K562 (cell line): Measurements from ENCODE around the gene APOB. TPM values are rescaled to one million over a fixed set of nuclear protein-coding genes. Genes with fewer than 3 reads are reported as not detected.

Experiments
- ATAC-seq: fragments of 200-7000 bp; cut with Tn5 transposase; 3 replicates; pipeline ENCODE4 v1.9.1; 2020; ENCODE audit warnings: moderate library complexity
- BruUV-seq: library from RNA; stranded (reverse); fragments of 400-500 nt; replicated peaks from 2 replicates; lab custom pipeline; 2021; lab: Mats Ljungman, UMichigan
- CTCF ChIA-PET: fragments of 300-600 bp; formaldehyde crosslinking; extraction: SDS; loops from one replicate; lab custom pipeline; 2021; ENCODE audit warnings: low intra/inter-chr PET ratio; lab: Yijun Ruan, JAX
- POLR2A ChIA-PET: fragments of 300-600, 350-650 bp; sonication (Branson Sonifier 250); formaldehyde crosslinking; extraction: SDS; loops from one replicate; lab custom pipeline; 2021; ENCODE audit warnings: antibody characterized with exemption, inconsistent platforms; lab: Yijun Ruan, JAX
- DNase-seq, 4 experiments: peaks; one replicate each; pipeline versions ENCODE4 v3.0.0 to v3.0.0-alpha.2; 2011 to 2018; ENCODE audit warnings: low spot score in 3 of 4, mixed read lengths in 3 of 4; ENCODE audit errors: extremely low read depth in 1 of 4
- FAIRE-seq: peaks from 2 replicates; lab custom pipeline; 2011; peaks lifted over from hg19 to GRCh38; lab: Jason Lieb, UNC
- H2AFZ ChIP-seq: 2 replicates; pipeline ENCODE4 v1.6.0; 2011; ENCODE audit warnings: low read depth, low read length, control low read depth, inconsistent platforms
- H3K27ac ChIP-seq: fragments of 200-600 bp; 3 replicates; pipeline ENCODE4 v1.8.0; 2011; ENCODE audit warnings: low read depth, mild to moderate bottlenecking, control low read depth, inconsistent platforms, low read length, moderate library complexity, mixed read lengths; ENCODE audit errors: extremely low read depth
- H3K27me3 ChIP-seq, 2 experiments: fragments of 300-600 bp in 1 of 2; 2 replicates in 1 of 2; 3 replicates in 1 of 2; pipeline versions ENCODE4 v1.6.0 to v1.8.0; 2011; ENCODE audit warnings: inconsistent platforms in 2 of 2, low read length in 2 of 2, mild to moderate bottlenecking in 1 of 2, mixed read lengths in 1 of 2, moderate library complexity in 1 of 2; ENCODE audit not compliant: control insufficient read depth in 2 of 2, insufficient read depth in 2 of 2
- H3K36me3 ChIP-seq: fragments of 300-600 bp; 3 replicates; pipeline ENCODE4 v1.8.0; 2011; ENCODE audit warnings: mild to moderate bottlenecking, low read length, inconsistent platforms; ENCODE audit not compliant: control insufficient read depth, insufficient read depth
- H3K4me1 ChIP-seq, 2 experiments: fragments of 200-600 bp in 1 of 2; replicated peaks in 1 of 2; 2 replicates in 1 of 2; 3 replicates in 1 of 2; pipeline versions ENCODE4 v1.5.1 to v1.8.0; 2011; ENCODE audit warnings: inconsistent platforms in 2 of 2, low read length in 2 of 2, mild to moderate bottlenecking in 1 of 2, mixed read lengths in 1 of 2, moderate library complexity in 1 of 2; ENCODE audit not compliant: control insufficient read depth in 2 of 2, insufficient read depth in 2 of 2
- H3K4me2 ChIP-seq: 2 replicates; pipeline ENCODE4 v1.6.1; 2011; ENCODE audit warnings: low read length, control low read depth, inconsistent platforms, mixed read lengths; ENCODE audit not compliant: insufficient read depth
- H3K4me3 ChIP-seq: fragments of 200-600 bp; sonication (generic), shearing (Covaris generic); 2 replicates; pipeline ENCODE4 v1.5.1; 2016; ENCODE audit warnings: control low read depth, inconsistent platforms
- H3K79me2 ChIP-seq: fragments of 200-600 bp; 3 replicates; pipeline ENCODE4 v1.8.0; 2011; ENCODE audit warnings: low read length, inconsistent platforms; ENCODE audit not compliant: control insufficient read depth, insufficient read depth
- H3K9ac ChIP-seq, 2 experiments: 2 replicates each; pipeline versions ENCODE4 v1.6.0 to v1.6.1; 2011; ENCODE audit warnings: low read depth in 2 of 2, low read length in 2 of 2, control low read depth in 1 of 2, inconsistent platforms in 1 of 2, mild to moderate bottlenecking in 1 of 2, mixed read lengths in 1 of 2; ENCODE audit not compliant: insufficient read depth in 1 of 2
- H3K9me1 ChIP-seq: one replicate; pipeline ENCODE4 v1.6.0; 2011; ENCODE audit warnings: inconsistent platforms, mild to moderate bottlenecking, low read length, moderate library complexity; ENCODE audit not compliant: control insufficient read depth, insufficient read depth
- H3K9me3 ChIP-seq: replicated peaks from 2 replicates; pipeline ENCODE4 v1.5.1; 2011; ENCODE audit warnings: low read depth, low read length, inconsistent platforms; ENCODE audit not compliant: control insufficient read depth, insufficient read depth
- H4K20me1 ChIP-seq: replicated peaks from 2 replicates; pipeline ENCODE4 v1.6.1; 2011; ENCODE audit warnings: low read length, inconsistent platforms, mixed read lengths; ENCODE audit not compliant: control insufficient read depth, insufficient read depth
- CUX1 ChIP-seq: fragments of 200-800 bp; sonication (Bioruptor generic); IDR thresholded peaks from 2 replicates; pipeline ENCODE4 v1.6.1; 2016; ENCODE audit warnings: missing genetic modification characterization, missing compliant biosample characterization
- PYGO2 ChIP-seq: fragments of 450-650 bp; IDR thresholded peaks from 2 replicates; pipeline ENCODE4 v1.6.1; 2016; ENCODE audit warnings: mild to moderate bottlenecking, missing genetic modification characterization, moderate library complexity, missing compliant biosample characterization
- WGBS: fragments of 100-300 bp; shearing (Covaris generic); methylation state at CpG from one replicate; pipeline ENCODE4 v1.1.6; 2016; ENCODE audit warnings: low coverage, mixed read lengths; ENCODE audit not compliant: insufficient coverage; ENCODE audit errors: missing lambda C conversion rate; 5-methylcytosine and 5-hydroxymethylcytosine counted together
- in situ Hi-C: fragments of 300-500 bp; cut with MboI; formaldehyde crosslinking; loops from 4 replicates; pipeline ENCODE4 v1.15.0; 2018; ENCODE audit warnings: inconsistent platforms, mixed read lengths
- intact Hi-C: fragments of 100-400 bp; cut with micrococcal nuclease; formaldehyde crosslinking; loops from 2 replicates; pipeline ENCODE4 v1.14.2; 2022
- polyA plus RNA-seq, 8 experiments: library from polyadenylated mRNA; depleted of rRNA in 4 of 8; stranded (reverse) in 5 of 8; unstranded in 3 of 8; fragments of >200 nt; fragmentation: Nextera tagmentation in 2 of 8; fragmentation: Illumina TruSeq in 1 of 8; extraction: Ambion mirVana in 2 of 8; extraction: Trizol in 1 of 8; gene quantifications; 2 replicates each; pipeline versions ENCODE4 v1.2.1 to v1.2.3, GENCODE V29; 2011 to 2014; ENCODE audit warnings: inconsistent platforms in 1 of 8, missing spikeins in 1 of 8
- total RNA-seq, 7 experiments: library from RNA; depleted of rRNA in 6 of 7; stranded (reverse); fragments of >200 nt in 6 of 7; fragmentation: Illumina TruSeq in 2 of 7; extraction: Trizol in 2 of 7; gene quantifications; 2 replicates each; pipeline versions ENCODE4 v1.2.1 to v1.2.3, GENCODE V29; 2011 to 2021; ENCODE audit warnings: low replicate concordance in 1 of 7

The APOB gene
- total and polyA plus RNA-seq, 9 of the 15 experiments (the other 6 are each of a cell fraction or from before 2014, with no cell fraction given): 0.73 TPM; not detected in 8

- no peak for ATAC-seq
- Histone ChIP-seq H3K36me3 (no peaks in the 10 kb centered on the region), H3K4me2 (no peak overlapping the region), H3K79me2 (no peaks in the 10 kb centered on the region), H3K4me3 (no peak overlapping the region), H3K27ac (no peak overlapping the region), H3K4me1 (no peaks in the 10 kb centered on the region), H3K9me3 (no peaks in the 10 kb centered on the region), H3K9me1 (no peaks in the 10 kb centered on the region), H4K20me1 (no peaks in the 10 kb centered on the region), H3K9ac (no peak overlapping the region), H2AFZ (no peak overlapping the region), H3K27me3 (no peaks in the 10 kb centered on the region)
- intact Hi-C loops: no loop called here
- ChIA-PET POLR2A (no interaction called here), CTCF (no interaction called here)
- 0% methylated on average over 4 of the region's 4 CpGs for WGBS
- in situ Hi-C loops: no loop called here
- DNase-seq: no peak
- TF ChIP-seq PYGO2 (tag) (no peak), CUX1 (no peak)
- FAIRE-seq: no peak
- no TSS peak for BruUV-seq
These were observed 12.6 kb downstream of the APOB start for GRCh38 chr2:21030983-21031968.
